Loucy (cell line): Measurements from ENCODE around the gene SLC8A2.

Experiments
- H2AFZ ChIP-seq: fragments of 200-600 bp; sonication (generic); 2 replicates; pipeline ENCODE4 v1.6.0; 2016; ENCODE audit warnings: antibody characterized with exemption, mild to moderate bottlenecking, low read length, moderate library complexity
- H3F3A ChIP-seq: fragments of 200-600 bp; 2 replicates; pipeline ENCODE4 v1.6.0; 2016; ENCODE audit warnings: antibody characterized with exemption, low read depth, mild to moderate bottlenecking
- H3K27me3 ChIP-seq: fragments of 200-600 bp; sonication (generic); 2 replicates; pipeline ENCODE4 v1.6.1; 2014; ENCODE audit warnings: low read length, mild to moderate bottlenecking; ENCODE audit not compliant: insufficient read depth, poor library complexity, severe bottlenecking
- H3K36me3 ChIP-seq: fragments of 200-600 bp; sonication (generic); 2 replicates; pipeline ENCODE4 v1.6.1; 2016; ENCODE audit warnings: low read length; ENCODE audit not compliant: insufficient read depth
- H3K4me1 ChIP-seq: fragments of 200-600 bp; sonication (generic); 2 replicates; pipeline ENCODE4 v1.5.1; 2014; ENCODE audit warnings: low read length, mild to moderate bottlenecking; ENCODE audit not compliant: insufficient read depth, poor library complexity, severe bottlenecking
- H3K4me2 ChIP-seq: fragments of 200-600 bp; sonication (generic); 2 replicates; pipeline ENCODE4 v1.6.0; 2014; ENCODE audit warnings: antibody characterized with exemption, low read length, low read depth, mild to moderate bottlenecking; ENCODE audit not compliant: poor library complexity, severe bottlenecking
- H3K4me3 ChIP-seq: fragments of 200-600 bp; sonication (generic); 2 replicates; pipeline ENCODE4 v1.5.1; 2014; ENCODE audit warnings: low read length, mild to moderate bottlenecking, mixed read lengths; ENCODE audit not compliant: poor library complexity, severe bottlenecking
- H3K79me2 ChIP-seq: fragments of 200-600 bp; sonication (generic); 2 replicates; pipeline ENCODE4 v1.6.1; 2014; ENCODE audit warnings: low read length; ENCODE audit not compliant: insufficient read depth
- H3K9ac ChIP-seq: fragments of 200-600 bp; sonication (generic); 2 replicates; pipeline ENCODE4 v1.6.0; 2014; ENCODE audit warnings: mild to moderate bottlenecking, low read depth, low read length, moderate library complexity; ENCODE audit not compliant: poor library complexity, severe bottlenecking
- H3K9me2 ChIP-seq: fragments of 200-600 bp; sonication (generic); replicated peaks from 2 replicates; pipeline ENCODE4 v1.6.1; 2016; ENCODE audit warnings: low read depth, low read length, mixed read lengths
- H3K9me3 ChIP-seq: fragments of 200-600 bp; sonication (generic); 2 replicates; pipeline ENCODE4 v1.6.1; 2014; ENCODE audit warnings: mild to moderate bottlenecking, antibody characterized with exemption, low read length, low read depth; ENCODE audit not compliant: insufficient read depth
- H4K20me1 ChIP-seq: fragments of 200-600 bp; sonication (generic); 2 replicates; pipeline ENCODE4 v1.6.0; 2014; ENCODE audit warnings: antibody characterized with exemption, low read length, mild to moderate bottlenecking; ENCODE audit not compliant: insufficient read depth, poor library complexity, severe bottlenecking
- CTCF ChIP-seq: fragments of 200-600 bp; sonication (generic); conservative IDR thresholded peaks from 2 replicates; pipeline ENCODE4 v1.5.1; 2014; ENCODE audit warnings: mild to moderate bottlenecking, antibody characterized with exemption, low read length
- EZH2phosphoT487 ChIP-seq: fragments of 200-600 bp; IDR thresholded peaks from 2 replicates; pipeline ENCODE4 v1.6.1; 2018; ENCODE audit warnings: antibody characterized with exemption, mild to moderate bottlenecking, moderate library complexity, borderline replicate concordance

The SLC8A2 gene

GRCh38 chr19:47404334-47405196 lies 67.1 kb downstream of the SLC8A2 start:
- Histone ChIP-seq H3K4me3 (no peak overlapping the region), H3K9ac (no peak overlapping the region), H3K36me3 (no peaks in the 10 kb centered on the region), H4K20me1 (no peaks in the 10 kb centered on the region), H3K27me3 (no peaks in the 10 kb centered on the region), H3K79me2 (no peaks in the 10 kb centered on the region), H3K9me2 (no peaks in the 10 kb centered on the region), H3K4me1 (no peaks in the 10 kb centered on the region), H3K4me2 (no peak overlapping the region), H3F3A (no peaks in the 10 kb centered on the region), H3K9me3 (no peaks in the 10 kb centered on the region), H2AFZ (no peak overlapping the region)
- TF ChIP-seq EZH2phosphoT487 (no peak), CTCF (no peak)

- TF ChIP-seq CTCF = no peak
- no peak for TF ChIP-seq EZH2phosphoT487
- Histone ChIP-seq H3K4me1 (no peaks in the 10 kb centered on the region), H3K27me3 (no peaks in the 10 kb centered on the region), H3K9me2 (no peaks in the 10 kb centered on the region), H3K4me3 (no peak overlapping the region), H2AFZ (no peak overlapping the region), H3K9me3 (no peaks in the 10 kb centered on the region), H3K4me2 (no peak overlapping the region), H4K20me1 (no peaks in the 10 kb centered on the region), H3K79me2 (no peaks in the 10 kb centered on the region), H3K9ac (no peak overlapping the region), H3K36me3 (no peaks in the 10 kb centered on the region), H3F3A (no peaks in the 10 kb centered on the region)
Observed at GRCh38 chr19:47402504-47402903, 69.2 kb downstream of the SLC8A2 start.

GRCh38 chr19:47398707-47399597 lies 72.7 kb downstream of the SLC8A2 start:
- Histone ChIP-seq H3K9ac (no peak overlapping the region), H3K4me2 (no peak overlapping the region), H3K4me3 (no peak overlapping the region), H3K9me3 (no peaks in the 10 kb centered on the region), H2AFZ (no peak overlapping the region), H3K27me3 (no peaks in the 10 kb centered on the region), H3F3A (no peaks in the 10 kb centered on the region), H3K36me3 (no peaks in the 10 kb centered on the region), H3K9me2 (no peaks in the 10 kb centered on the region), H4K20me1 (no peaks in the 10 kb centered on the region), H3K4me1 (no peaks in the 10 kb centered on the region), H3K79me2 (no peaks in the 10 kb centered on the region)
- TF ChIP-seq CTCF = no peak
- no peak for TF ChIP-seq EZH2phosphoT487
